GM12874 (cell line): ENCODE data around the gene BZW2.

Source experiments
- TF ChIP-seq, protein P1 (sequence below): IDR thresholded peaks from 2 replicates; pipeline ENCODE4 v1.5.1; 2011; ENCODE audit warnings: low read depth, mild to moderate bottlenecking, control low read depth, low read length, moderate library complexity; ENCODE audit not compliant: insufficient read depth

BZW2 gene

GRCh38 chr7:16645593-16646471 lies at the start of gene BZW2, which contains the start of gene ANKMY2:
BZW2 (plus strand) TSS chr7:16646181; CDS start chr7:16665444, 19,263 bp downstream.
ANKMY2 (minus strand) TSS chr7:16645754; CDS start chr7:16645573, 181 bp downstream.
- TF ChIP-seq, protein P1, sequence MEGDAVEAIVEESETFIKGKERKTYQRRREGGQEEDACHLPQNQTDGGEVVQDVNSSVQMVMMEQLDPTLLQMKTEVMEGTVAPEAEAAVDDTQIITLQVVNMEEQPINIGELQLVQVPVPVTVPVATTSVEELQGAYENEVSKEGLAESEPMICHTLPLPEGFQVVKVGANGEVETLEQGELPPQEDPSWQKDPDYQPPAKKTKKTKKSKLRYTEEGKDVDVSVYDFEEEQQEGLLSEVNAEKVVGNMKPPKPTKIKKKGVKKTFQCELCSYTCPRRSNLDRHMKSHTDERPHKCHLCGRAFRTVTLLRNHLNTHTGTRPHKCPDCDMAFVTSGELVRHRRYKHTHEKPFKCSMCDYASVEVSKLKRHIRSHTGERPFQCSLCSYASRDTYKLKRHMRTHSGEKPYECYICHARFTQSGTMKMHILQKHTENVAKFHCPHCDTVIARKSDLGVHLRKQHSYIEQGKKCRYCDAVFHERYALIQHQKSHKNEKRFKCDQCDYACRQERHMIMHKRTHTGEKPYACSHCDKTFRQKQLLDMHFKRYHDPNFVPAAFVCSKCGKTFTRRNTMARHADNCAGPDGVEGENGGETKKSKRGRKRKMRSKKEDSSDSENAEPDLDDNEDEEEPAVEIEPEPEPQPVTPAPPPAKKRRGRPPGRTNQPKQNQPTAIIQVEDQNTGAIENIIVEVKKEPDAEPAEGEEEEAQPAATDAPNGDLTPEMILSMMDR, result no peak

DNA sequence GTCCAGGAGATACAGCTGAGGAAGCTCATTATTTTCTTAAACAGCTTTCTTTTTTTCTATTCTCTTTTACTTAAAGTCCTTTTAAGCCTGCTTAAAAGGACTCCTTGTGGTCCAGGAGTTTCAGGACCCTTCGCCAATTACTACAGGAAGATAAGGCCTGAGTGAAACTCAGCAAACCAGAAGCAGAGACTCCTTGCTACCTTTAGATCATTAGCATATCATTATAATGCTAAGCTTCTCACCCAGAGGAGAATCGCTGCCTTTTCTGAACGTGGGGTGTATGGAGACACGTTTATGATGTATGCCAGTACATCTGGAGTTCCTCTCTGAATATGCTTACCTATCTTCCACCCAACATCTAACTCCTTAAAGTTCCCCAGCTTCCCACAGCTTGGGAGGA lies 48.0 kb upstream of the BZW2 start:
- TF ChIP-seq, protein P1, result no peak

DNA sequence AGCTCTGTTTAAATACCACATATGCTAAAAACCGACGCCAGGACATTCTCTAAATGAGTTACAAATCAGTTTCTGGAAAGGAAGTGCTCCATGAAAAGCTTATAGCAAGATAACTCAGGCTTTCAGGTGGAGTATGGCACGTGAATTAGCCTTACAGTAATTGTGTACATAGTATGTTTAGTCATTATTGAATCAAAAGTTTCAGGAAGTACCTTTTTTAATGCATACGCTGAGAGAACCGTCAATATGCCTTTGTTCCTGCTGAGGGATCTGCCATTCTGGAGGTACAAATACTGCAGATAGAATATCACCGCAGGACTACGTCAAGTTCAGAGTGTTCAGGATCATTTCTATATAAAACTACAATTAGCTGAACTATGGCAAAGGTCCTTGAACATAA lies 46.1 kb upstream of the BZW2 start:
- TF ChIP-seq, protein P1, result no peak

- TF ChIP-seq, protein P1, result no peak
Measured at GRCh38 chr7:16603633-16604032, 42.3 kb upstream of the BZW2 start.

DNA sequence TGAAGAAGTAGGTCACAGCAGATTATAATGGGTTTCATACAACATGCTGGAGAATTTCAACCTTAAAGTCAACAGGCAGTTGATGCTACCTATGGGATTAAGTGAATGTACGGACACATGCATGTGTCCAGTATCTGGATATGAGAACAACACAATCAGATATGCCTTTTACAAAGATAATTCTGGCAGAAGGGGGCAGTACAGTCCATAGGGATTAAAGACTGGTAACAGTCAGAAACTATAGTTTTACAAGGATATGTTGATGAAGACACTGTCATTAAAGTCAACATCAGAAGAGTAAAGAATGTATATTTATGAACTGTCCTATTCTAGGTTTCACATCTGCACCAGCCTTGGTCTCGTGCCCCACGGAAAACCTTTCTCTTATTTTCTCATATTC lies 41.9 kb upstream of the BZW2 start:
- TF ChIP-seq, protein P1, result no peak

- TF ChIP-seq, protein P1, result no peak
Measured at GRCh38 chr7:16606704-16607103, 39.3 kb upstream of the BZW2 start.

GRCh38 chr7:16609842-16610450 lies 36.0 kb upstream of the BZW2 start:
- TF ChIP-seq, protein P1, result no peak
